ENCODE data around the gene TGFBR2.

Gene TGFBR2

DNA sequence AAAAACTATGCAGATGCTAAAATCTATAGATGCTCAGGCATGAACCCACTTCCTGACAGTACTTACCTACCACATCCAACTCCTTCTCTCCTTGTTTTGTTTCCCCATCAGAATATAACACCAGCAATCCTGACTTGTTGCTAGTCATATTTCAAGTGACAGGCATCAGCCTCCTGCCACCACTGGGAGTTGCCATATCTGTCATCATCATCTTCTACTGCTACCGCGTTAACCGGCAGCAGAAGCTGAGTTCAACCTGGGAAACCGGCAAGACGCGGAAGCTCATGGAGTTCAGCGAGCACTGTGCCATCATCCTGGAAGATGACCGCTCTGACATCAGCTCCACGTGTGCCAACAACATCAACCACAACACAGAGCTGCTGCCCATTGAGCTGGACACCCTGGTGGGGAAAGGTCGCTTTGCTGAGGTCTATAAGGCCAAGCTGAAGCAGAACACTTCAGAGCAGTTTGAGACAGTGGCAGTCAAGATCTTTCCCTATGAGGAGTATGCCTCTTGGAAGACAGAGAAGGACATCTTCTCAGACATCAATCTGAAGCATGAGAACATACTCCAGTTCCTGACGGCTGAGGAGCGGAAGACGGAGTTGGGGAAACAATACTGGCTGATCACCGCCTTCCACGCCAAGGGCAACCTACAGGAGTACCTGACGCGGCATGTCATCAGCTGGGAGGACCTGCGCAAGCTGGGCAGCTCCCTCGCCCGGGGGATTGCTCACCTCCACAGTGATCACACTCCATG, 65.3 kb downstream of the TGFBR2 start:
- DNase-seq = no peak

DNA sequence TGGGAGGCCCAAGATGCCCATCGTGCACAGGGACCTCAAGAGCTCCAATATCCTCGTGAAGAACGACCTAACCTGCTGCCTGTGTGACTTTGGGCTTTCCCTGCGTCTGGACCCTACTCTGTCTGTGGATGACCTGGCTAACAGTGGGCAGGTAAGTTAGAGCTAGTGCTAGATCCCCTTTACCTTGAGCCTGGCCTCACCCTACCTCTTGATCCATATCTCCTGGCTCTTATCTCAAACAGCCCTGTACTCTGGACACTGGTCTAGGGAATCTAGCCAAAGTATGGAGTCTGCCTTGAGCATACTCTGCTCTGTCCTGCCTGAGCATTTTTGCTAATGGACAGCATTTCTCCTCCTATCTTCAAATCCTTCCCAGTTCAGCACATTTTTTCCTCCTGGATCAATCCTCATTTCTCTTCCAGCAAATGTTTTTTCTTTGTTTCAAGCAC, 65.9 kb downstream of the TGFBR2 start:
- DNase-seq = no peak

DNA sequence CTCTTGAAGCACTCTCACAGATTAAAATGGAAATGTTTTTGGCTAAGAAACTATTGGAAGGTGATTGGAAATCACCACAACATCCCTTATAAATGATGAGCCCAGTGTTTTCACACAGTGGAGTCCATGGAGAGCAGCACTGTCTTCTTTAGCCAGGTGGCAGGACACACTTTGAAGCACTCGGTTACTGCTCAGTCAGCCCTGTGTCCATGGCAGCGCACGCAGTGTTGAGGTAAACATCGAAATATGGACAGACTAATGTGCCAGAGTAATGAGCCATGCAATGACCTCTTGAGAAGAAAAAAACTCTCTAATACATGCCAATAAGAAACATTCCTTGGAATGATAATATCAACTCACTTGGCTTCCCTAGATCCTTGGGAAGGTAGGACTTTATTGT, 66.6 kb downstream of the TGFBR2 start:
- no peak for DNase-seq

DNA sequence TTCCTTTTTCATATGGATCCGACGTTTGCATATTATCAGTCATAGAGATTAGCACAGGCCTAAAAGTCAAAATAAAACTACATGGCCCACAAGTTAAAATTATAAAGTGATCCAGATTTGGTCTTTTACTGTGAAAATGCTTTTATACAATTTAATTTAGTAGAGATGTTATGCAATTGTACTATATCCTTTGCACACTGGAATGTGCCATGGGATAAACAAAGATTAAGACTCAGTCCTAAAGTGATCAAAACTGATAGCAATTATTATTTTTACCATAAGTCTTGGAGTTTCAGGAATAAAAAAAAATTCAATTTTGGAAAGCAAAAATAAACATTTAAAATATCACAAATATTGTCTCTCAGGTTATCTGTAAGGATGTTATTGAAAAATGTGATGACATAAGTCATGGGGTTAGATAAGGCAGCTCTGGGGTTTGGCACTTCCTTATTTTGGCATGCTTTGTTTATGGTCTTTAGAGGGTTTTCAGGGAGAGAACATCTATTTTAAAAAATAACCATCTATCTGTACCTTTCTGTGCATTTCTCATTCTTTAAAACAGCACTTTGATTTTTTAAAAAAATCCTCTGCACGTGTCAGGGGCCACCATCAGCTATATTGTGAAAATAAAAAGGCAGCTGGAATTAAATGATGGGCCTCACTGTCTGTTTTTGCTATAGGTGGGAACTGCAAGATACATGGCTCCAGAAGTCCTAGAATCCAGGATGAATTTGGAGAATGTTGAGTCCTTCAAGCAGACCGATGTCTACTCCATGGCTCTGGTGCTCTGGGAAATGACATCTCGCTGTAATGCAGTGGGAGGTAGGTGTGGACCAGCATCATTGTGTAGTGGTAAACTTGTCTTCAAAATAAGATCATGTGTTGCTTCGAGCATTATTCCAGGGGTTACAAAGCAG, 67.3 kb downstream of the TGFBR2 start:
- no peak for DNase-seq

DNA sequence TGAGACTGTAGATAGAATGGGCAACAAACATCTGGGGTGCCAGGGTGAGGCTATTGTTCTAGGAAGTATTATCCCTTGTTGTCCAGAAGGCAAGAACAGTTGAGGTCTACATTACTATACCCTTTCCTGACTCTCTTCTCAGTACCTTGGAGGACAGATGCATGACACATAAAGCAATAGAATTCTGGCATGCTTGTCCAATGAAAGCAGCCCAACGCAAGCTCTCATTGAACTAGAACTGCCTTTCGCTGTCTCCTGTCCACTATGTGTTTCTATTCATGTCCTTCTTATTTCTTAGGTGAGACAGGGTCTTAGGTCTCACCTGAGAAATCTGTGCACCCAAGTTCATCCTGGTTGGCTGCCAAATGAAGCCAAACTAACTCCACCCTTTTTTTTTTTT, 68.6 kb downstream of the TGFBR2 start:
- DNase-seq = no peak

DNA sequence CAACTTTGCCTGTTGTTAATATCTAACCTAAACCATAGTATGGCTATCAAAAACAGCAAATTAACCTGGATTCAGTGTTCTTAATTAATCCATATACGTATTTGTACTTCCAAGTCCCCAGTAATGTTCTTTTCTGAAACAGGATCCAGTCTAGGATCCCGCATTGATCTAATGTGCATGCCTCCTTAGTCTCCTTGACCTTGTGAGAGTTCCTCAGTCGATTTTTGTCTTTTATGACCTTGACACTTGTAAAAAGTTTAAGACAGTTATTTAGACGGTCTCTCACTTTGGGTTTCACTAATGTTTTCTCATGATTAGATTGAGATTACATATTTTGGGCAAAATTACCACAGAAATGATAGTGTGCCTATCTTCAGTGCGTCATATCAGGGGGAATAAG, 69.4 kb downstream of the TGFBR2 start:
- no peak for DNase-seq

DNA sequence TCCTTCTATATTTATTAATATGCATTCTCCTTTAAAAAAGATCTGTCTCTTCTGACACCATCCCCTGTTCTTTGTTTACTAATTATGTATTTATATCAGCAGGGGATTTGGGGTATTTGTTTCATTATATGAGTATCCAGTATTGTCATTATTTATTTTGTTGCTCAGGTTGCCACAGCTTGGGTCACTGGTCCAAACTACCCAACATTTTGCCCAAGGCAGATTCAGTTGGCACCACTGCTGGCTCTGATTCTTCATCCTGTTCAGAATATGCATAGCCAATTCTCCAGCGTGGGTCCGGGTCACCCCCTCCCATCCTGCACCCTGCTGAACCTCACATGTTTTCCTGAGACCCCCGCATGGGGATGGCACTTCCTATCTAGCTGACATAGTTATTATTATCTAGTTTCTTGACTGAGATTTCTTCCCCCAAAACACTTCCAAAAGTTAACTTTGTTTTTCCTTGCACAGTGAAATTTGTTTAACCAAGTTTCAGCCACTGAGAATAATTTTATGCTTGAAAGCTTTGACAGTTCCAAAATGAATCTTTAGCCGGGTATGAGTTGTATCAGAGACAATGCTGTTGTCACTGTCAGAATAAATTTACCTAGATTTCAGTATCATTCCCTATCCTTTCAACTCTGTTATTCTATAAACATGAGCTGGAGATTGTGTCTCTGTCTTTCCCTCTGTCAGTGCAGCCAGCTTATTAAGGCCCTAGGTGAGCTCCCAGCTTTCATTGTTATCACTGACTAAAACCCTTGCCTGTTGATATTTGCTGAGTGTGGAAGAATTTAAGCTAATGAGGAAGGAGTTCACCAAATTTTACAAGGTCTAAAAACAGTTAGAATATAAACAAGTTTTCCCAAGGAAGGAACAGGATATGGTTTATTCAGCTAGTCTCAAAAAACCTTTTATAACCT, 70.3 kb downstream of the TGFBR2 start:
- DNase-seq = no peak

DNA sequence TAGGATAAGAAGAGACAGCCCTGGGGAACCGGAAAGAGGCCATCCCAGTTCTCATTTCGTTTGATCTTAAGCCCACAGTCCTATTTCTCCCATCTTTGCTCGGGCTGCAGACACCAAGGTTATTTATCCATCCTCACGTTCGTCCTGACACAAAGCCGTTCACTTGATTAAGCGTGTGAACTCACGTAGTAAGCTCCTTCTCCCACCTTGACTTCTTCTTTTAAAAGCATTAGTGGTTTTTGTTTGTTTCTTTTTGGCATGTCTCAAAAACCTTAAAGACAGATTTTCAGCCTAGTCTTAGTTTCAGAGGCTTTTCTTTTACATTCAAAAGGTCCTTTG, 70.9 kb downstream of the TGFBR2 start:
- no peak for DNase-seq

DNA sequence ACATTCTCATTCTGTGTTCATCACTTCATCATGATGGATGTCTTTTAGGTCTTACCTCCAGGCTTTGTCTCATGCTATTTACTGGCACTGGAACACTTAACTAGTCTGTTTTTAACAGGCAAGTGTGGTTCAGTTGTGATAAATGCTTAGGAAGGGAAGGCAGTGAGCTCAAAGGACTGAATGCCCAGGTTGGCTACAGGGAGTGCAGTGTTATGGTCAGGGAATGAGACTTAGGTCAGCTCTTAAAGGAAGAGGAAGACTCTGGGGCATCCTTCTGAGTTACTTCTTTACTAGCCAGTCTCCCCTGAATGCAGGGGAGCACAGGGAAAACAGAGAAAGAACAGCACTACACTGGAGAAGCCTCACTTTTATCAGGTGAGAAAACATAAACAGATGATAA, 72.6 kb downstream of the TGFBR2 start:
- DNase-seq = no peak

DNA sequence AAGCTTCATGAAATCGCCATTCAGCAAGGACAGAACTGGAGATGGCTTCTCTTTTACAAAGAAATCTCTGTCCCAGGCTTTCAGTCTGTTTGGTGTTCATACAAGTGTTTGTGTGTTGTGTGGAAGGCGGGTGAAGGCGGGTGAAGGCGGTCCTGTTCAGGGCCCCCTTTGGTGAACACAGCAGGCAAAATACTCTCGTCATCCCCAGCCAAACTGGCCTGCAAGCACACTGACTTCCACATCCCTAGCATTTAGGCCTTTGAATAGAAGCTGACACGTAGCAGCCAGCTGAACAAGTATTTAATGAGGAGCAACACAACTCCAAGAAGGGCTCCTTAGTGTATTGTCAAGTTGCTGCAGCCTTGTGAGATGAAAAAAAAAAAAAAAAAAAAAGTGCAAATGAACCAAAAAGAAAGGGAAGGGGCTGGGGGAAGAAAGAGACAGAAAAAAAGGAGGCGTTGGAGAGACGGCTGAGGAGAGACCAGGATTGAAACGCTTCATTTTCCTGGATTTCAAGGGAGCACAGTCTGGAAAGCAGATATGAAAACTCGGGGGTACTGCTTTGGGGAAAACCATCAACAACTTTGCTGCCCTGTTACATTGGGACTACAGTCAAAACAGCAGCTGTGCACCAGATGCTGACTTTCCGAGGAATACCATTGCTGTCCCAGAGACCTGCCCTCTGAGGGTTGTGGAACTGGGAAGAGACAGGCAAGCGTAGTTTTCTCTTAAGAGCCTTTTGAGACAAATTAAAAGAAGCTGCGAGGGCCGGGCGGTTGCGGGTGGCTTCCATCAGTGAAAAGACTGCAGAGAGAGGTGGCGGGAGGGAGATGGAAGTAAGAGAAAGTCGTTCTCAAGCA, 74.6 kb downstream of the TGFBR2 start:
- DNase-seq = peak in 52 of 56 donors; percentile 15 to 89 (median 70)

DNA sequence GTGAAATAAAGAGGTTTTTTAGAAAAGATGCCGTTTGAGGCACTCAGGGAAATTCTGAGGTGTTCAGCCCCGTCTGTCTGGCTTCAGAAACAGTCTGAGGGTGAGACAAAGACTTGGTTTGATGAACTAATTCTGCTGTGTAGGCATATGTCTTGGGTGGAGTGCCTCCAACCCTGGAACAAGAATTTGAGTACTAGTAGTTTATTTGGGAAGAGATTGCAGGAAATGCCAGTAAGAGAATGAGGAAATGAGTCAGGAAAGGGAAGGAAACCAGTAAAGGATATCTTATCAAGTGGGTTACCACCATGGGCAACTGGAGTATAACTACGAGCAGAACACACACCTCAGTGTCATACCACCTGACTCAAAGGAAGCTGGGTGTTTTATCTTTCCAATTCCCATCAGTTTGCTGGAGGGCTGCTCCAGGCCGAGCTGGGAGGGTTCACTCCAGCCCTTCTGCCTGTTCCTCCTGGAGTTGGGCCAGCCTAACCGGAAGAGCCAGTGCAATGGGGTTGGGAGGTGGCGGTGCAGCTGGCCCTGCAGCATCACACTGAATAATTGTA, 75.3 kb downstream of the TGFBR2 start:
- peak in 25 of 56 donors; percentile 5 to 49 (median 26) for DNase-seq

DNA sequence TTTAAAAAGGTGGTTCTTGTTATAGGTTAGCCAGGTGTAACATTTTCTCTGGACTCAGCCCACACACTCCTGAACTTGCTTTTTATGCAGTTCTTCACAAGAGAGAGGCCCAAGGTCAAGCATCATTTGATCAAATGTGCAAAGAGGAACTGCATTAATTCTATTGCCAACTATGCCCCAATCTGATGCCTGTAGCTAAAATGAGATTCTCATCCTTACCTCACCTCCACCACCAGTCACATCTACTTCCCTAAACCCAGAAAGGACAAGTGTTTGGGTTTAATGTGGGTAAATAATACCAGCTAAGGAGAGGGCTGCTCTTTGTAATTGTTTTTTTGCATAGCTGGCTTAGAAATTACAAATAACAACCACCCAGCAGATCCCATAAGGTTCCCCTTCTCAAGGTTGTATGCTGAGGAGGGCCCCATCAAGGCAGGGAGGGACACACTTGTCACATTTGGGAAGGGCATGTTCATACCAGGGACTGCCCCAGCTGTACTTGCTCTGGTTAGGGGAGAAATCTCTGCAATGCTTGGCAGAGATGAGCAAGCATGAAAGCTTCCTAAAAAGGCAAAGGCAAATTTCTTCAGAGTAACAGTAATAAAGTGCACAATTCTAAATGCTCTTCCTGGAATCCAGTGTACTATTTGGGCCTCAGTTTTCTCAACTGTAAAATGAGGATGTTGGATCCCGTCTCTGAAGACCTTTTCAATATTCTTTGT, 76.2 kb downstream of the TGFBR2 start:
- no peak for DNase-seq

DNA sequence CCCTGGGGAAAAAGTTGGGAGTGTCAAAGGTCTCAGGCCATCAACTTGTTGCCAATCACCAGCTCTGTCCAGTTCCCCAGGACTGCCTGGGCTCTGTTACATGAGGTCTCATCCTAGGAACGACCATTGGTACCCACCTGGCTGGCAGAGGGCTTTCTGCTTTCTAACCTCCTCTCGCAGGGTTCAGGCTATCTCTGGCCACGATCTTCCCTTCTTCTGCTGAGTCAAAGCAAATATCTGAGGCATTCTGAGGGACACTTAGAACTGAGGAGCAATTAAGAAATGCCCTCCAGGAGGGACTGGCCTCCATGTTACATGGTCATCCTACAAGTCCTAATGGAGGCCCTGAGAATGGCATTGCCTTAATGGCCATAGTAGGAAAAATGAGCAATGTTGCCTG, 77.4 kb downstream of the TGFBR2 start:
- no peak for DNase-seq

DNA sequence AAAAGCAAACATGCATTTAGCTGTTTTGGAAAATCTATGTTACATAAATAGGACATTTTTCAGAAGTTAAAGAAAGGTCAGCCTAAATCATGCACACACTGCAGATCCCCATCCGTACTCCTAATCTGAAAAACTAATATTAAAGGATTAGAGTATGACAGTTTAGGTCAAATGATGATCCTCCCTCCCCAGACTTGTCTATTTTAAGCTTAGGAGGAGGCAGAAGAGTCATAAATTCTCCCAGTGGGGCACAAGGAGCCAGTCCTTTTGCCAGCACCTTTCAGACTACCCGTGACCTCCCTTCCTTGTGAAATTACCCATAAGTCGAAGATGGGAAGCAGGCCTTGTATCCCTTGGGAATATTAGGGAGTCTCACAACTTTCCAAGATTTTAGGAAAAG, 78.0 kb downstream of the TGFBR2 start:
- DNase-seq = no peak

DNA sequence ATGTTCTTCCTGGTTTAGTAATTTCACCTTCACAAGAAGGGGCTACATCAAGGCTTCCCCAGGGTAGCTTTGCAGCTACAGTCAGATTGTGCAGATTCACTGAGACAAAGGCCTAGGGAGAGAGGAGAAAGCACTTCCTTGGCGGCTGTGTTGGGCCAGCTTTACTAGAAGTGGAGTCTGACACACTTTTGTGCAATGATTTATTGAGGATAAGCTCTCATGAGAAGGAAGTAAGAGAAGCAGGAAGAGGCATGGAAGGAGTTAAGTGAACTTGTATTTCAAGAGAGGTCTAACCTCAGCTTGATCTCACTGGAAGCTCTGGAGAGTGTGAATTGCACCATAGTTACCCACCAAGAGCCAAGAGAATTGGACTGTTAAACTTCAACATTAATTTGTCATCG, 78.9 kb downstream of the TGFBR2 start:
- no peak for DNase-seq

DNA sequence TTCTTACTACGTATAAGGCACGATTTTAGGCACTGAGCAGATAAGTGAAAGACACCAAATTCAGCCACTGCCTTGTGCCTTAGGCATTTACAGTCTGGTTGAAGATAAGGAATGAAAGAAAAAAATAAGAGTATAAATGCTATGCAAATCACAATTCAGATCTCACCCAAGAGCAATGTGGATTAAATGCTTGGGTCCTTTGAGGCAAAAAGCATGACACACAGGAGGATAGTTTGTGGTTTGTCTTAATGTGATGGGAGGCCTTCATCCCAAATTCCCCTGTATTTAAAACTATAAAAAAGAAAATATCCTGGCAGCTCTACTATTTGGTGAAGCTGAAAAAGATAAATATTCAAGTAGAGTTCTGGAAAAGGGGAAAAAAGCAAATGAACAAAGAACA, 79.8 kb downstream of the TGFBR2 start:
- no peak for DNase-seq

DNA sequence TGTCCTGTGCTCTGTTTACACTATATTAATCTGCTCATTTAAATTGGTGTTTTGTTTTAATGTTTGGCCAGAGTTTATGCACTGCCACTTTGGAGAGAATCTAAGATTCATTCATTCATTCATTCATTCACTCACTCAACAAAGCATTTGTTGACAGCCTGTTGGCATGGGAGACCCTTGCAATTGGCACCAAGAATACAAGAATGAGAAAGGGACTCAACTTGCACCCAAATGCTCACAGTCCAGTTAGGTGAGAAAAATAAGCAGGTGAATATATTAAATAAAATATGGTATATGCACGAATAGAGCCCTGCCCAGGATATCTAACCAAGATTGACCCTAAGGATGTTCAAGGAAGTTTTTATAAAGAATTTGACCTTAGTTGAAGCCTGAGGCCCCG, 80.4 kb downstream of the TGFBR2 start:
- no peak for DNase-seq

DNA sequence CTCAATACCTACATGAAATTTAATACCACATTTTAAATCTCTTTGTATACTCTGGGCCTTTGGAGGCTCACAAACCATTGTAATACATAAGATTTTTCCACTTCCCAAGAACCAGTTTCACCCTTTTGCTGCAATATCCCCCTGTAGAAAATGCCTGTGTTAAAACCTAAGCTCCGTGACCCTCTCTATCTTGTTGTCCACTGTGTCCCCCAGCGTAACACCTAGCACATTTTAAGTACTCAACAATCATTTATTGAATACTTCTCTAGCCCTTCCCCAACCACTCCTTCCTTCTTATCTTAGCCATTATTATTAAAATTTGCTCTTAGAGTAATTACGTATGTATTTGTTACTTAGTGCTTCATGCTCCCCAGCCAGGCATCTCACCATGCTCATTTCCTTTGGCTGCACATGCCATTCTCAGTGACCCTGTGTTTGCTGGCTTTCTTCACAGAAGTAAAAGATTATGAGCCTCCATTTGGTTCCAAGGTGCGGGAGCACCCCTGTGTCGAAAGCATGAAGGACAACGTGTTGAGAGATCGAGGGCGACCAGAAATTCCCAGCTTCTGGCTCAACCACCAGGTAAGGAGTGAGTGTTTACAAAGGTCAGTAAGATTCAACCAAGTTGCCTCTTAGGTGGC, 81.6 kb downstream of the TGFBR2 start:
- no peak for DNase-seq

Data from amygdala (tissue), 56 donors.